Measurements from ENCODE around the gene KIF3B.
"Not testable (repeated sequence)": the region's sequence is repeated elsewhere in the genome, so short reads cannot be mapped to it uniquely, and the experiment has no call there.

The KIF3B gene

GRCh38 chr20:32277361-32278198 lies at the start of gene KIF3B:
TSS of gene KIF3B (plus strand) at chr20:32277651. CDS start at chr20:32309778, 32,127 bp downstream.
- DNase-seq: peak; percentile 91

DNA sequence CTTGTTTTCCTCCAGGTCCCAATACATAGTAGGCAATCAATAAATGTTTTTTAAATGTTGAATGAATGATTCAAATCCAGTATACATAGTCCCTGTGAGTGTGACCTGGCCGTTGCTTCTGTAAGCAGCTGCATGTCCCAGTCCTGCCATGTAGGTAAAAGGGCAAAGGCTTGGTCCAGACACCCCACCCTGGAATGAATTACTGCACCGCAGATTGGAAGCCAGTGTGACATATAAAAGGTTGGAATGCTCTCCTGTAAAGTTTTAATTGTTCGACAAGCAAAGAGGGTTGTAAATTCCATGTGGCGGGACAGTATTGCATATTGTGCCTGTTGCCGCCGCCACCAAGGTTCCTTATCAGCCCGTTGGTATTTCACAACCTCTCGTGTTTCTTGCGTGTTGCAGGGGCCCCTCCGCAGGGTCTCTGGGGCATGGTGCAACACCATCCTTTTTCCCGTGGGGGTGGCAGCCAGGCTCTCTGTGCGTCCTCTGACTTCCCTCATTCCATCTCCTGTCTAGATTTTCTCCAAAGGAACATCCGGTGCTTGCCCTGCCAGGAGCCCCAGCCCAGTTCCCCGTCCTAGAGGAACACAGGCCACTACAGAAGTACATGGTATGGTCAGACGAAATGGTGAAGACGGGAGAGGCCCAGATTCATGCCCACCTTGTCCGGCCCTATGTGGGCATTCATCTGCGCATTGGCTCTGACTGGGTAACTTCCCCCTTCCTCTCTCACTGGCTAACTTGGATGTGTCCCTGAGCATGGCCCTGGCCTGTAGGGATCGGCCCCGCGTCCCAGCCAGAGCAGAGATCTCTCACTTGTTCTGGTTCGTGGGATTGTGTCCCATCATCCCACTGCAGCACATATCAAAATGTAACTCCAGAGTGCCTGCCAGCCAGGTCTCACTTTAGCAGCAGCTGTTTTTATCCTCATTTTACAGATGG lies 49.4 kb upstream of the KIF3B start:
- DNase-seq: no peak

DNA sequence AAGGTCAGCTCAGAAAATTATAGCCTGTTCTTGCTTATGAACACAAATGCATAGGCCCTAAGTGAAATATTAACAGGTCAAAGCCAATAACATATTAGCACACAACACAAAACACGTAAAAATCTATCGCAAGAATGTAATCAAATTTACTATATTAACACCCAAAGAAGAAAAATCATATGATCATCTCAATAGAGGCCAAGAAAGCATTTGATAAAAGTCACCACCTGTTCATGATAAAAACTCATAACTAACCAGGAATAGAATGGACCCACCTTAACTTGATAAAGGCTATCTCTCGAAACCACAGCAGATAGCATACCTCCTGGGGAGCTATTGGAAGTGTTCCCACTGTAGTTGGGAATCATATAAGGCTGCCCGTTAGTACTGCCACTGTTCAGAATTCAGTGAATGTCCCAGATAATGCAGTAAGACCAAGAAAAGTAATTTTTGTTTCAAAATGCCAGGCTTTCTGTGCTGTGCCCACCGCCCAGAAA lies 48.2 kb upstream of the KIF3B start:
- no peak for DNase-seq

DNA sequence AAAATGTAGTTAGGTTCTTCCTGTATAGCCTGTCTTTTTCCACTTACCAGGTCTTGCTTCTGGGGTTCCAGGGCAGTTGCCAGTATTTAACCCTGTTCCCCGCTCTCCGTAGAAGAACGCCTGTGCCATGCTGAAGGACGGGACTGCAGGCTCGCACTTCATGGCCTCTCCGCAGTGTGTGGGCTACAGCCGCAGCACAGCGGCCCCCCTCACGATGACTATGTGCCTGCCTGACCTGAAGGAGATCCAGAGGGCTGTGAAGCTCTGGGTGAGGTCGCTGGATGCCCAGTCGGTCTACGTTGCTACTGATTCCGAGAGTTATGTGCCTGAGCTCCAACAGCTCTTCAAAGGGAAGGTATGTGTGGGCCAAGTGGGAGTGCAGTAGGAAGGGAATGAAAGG lies 46.7 kb upstream of the KIF3B start:
- no peak for DNase-seq

DNA sequence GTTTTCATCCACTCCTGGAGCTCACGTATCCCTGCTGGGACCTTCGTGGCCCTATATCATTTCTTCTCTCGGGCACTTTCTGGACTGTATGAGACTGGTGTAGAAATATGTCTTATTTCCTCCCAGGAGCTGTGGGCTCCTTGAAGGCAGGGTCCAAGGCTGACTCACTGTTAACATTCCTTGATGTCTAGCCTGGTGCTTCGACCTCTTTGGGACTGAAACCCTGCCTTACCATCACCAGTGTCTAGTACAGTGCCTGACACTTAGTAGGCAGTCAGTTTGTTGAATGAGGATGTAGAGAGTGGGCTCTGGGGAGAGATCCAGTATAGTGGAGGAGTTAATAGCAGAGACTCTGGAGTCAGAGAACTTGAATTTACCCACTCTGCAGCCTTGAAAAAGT lies 46.2 kb upstream of the KIF3B start:
- no peak for DNase-seq

DNA sequence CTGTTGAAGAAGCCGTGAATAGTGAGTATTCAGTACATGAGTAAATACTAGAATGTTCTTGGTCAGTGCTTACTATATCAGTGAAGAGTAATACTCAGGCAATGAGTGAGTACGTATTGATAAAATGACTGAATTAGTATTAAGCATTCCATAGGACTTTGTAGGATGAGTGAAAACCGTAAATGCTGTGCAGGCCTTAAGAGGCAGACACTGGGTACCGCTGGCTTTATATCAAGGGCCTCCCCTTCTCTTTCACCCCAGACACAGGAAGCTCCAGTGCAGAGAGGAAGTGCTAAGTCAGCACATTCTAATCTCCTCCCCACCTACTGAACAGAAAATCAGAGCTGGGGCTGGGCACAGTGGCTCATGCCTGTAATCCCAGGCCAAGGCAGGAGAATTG lies 45.6 kb upstream of the KIF3B start:
- peak; percentile 67 for DNase-seq

GRCh38 chr20:32232326-32232886 lies 45.0 kb upstream of the KIF3B start:
- no peak for DNase-seq

- no peak for DNase-seq
Observed at GRCh38 chr20:32233286-32233685, 44.2 kb upstream of the KIF3B start.

GRCh38 chr20:32234135-32234808 lies 43.2 kb upstream of the KIF3B start:
- DNase-seq: no peak

DNA sequence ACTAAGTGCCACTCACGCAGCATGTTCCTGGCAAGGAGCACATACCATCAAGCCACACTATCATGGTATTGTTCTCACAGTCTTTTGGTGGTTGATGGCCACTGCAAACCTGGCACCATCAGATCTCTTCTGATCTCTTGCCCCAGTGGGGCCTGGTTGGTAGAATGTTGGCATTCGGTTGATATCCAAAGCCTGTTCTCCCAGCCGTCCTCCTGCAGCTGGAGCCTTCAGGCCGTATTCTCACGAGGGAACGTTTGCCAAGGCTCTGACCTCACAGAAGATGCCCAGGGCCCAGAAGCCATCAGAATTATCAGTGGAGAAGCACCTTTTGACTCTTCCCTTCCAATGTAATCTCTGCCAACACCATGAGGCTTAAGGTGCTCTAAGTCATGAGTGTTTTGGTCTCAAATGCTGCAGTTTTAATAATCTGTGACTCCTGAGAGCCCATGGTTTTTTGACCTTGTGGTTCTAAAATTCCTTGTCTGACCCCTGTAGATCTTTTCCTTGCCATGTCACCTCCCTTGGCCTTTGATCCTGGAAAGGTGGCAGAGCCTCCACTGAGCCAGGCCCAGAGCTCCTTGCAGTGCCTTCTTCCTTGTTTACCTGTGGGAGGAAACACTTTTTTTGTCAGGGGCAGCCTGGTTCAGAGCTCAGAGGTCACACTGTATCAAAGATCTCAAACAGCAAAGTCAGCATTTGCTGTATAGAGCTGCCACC lies 42.0 kb upstream of the KIF3B start:
- no peak for DNase-seq

- DNase-seq: no peak
Observed at GRCh38 chr20:32236048-32236533, 41.4 kb upstream of the KIF3B start.

DNA sequence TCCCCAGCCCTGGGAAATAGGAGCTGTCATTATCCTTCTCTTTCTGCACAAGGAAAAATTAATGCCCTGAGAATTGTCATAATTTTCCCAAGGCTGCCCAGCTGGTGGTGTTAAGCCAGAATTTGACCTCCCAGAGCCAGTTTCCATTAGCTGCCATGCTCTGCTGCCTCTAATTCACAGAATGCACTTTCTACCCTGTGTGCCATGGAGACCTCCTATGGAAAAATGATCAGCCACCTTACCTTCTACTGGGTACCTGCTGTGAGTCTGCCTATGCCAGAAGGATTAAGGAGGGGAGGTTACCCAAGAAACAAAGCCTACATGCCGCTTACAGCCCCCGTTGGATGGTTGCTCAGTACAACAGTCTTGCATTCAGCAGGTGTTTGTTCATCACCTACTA lies 40.6 kb upstream of the KIF3B start:
- no peak for DNase-seq

DNA sequence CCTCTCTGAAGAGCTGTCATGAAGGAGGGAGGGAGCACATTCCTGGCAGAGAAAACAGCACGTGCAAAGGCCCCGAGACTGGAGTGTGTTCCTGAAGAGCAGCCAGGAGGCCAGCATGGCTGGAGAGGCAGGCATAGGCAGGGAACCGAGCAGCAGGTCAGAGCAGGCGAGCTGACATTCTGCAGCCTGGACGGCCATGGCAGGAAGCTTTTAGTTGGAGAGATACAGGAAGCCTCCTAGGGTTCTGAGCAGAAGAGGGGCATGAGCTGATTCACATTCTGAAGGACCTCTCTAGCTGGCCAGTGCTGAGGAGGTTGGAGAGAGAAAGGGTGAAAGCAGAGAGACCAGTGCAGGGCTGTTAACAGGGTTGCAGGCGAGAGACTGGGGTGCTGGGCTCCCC lies 40.0 kb upstream of the KIF3B start:
- DNase-seq: no peak

GRCh38 chr20:32238483-32239425 lies 38.7 kb upstream of the KIF3B start:
- DNase-seq: no peak

GRCh38 chr20:32240205-32240604 lies 37.2 kb upstream of the KIF3B start:
- DNase-seq: no peak

DNA sequence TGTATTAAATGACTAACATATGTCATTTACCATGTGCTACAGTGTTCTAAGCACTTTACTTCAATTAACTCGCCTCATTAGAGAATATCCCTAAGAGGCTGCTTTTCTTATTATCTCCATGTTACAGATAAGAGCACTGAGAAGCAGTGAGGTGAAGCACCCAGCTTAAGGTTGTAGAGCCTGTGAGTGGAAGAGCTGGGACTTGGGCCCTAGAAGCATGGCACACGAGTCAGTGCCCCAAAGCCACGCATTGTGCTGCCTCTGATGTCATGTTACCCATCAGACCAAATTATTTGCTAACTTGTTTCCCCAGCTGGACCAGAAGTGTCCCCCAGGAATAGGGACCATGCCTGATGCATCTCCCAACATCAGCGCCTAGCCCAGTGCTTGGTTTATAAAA lies 35.6 kb upstream of the KIF3B start:
- no peak for DNase-seq

DNA sequence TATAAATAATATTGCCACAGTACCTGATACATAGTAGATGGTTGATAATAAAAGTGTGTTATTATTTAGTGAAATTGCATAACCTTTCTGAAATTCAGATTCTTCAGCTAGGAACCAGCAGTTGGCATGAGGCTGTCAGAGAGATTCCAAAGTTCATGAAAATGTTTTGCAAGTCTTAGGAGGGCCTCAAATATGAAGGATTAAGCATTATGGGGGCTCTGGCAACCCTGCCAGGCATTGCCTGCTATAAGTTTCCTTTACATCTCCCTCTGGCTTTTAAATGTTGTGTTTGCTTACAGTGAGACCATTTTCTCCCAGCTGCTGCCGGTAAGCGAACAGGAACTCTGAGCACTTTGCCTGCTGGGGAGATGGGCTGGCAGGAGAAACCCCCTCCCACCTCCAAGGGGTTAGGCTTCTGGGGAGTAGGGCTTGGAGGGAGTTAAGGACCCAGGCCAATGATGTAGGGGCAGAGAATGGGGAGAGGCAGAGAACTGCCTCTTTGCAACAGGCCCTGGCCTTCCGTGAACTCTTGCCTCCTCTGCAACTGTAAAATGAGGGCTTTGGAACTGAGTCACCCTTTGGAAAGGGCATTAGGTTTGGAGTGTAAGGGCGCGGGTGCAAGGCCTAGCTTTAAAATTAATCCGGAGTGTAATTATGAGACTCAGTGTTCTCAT lies 33.2 kb upstream of the KIF3B start:
- DNase-seq: no peak

DNA sequence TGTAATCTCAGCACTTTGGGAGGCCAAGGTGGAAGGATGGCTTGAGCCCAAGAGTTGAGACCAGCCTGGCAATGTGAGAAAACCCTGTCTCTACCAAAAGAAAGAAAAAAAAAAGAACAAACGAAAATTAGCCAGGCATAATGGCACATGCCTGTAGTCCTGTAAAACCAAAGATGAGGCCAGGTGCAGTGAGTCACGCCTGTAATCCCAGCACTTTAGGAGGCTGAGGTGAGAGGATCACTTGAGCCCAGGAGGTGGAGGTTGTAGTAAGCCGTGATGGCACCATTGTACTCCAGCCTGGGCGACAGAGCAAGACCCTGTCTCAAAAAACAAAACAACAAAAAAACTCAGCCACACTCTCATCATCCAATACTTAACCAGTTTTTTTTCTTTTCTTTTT lies 32.5 kb upstream of the KIF3B start:
- no peak for DNase-seq

DNA sequence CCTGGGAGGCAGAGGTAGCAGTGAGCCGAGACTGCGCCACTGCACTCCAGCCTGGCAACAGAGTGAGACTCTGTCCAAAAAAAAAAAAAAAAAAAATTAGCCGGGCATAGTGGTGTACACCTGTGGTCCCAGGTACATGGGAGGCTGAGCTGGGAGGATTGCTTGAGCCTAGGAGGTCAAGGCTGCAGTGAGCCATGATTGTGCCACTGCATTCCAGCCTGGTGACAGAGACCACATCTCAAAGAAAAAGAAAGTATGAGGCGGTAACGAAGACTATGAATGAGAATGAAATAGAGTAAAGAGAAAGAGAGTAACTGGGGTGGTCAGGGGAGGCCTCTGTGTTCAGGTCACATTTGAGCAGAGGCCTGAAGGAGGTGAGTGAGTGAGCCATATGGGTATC lies 31.2 kb upstream of the KIF3B start:
- not testable (repeated sequence) for DNase-seq

- no peak for DNase-seq
Observed at GRCh38 chr20:32248043-32248442, 29.4 kb upstream of the KIF3B start.

All from CD4-positive, alpha-beta T cell treated with Interleukin-12 subunit alpha and Interleukin-12 subunit beta, for 1 hour (primary cell).